HEK293T (cell line): ENCODE results near the gene TJP1.

Source experiments
- CTCF ChIA-PET: fragments of 350-600 bp; formaldehyde crosslinking; extraction: SDS; loops from one replicate; lab custom pipeline; 2021; ENCODE audit warnings: antibody characterized with exemption, inconsistent platforms; lab: Yijun Ruan, JAX
- POLR2A ChIA-PET: fragments of 350-600 bp; formaldehyde crosslinking; extraction: SDS; loops from one replicate; lab custom pipeline; 2020; ENCODE audit warnings: antibody characterized with exemption, inconsistent platforms; lab: Yijun Ruan, JAX
- DNase-seq: peaks from one replicate; pipeline ENCODE4 v3.0.0; 2012; ENCODE audit warnings: mixed read lengths; ENCODE audit errors: extremely low spot score
- ARNT ChIP-seq: fragments of 450-650 bp; IDR thresholded peaks from 2 replicates; pipeline ENCODE4 v1.6.1; 2017; ENCODE audit warnings: mild to moderate bottlenecking
- BHLHE40 ChIP-seq: fragments of 450-650 bp; IDR thresholded peaks from 2 replicates; pipeline ENCODE4 v1.6.1; 2016; ENCODE audit warnings: mild to moderate bottlenecking, moderate library complexity, borderline replicate concordance
- CTBP1 ChIP-seq: fragments of 450-650 bp; IDR thresholded peaks from 2 replicates; pipeline ENCODE4 v1.6.1; 2016; ENCODE audit warnings: borderline replicate concordance
- ELF4 ChIP-seq: fragments of 450-650 bp; IDR thresholded peaks from 2 replicates; pipeline ENCODE4 v1.6.1; 2017; ENCODE audit warnings: antibody characterized with exemption
- FOXA1 ChIP-seq: fragments of 450-650 bp; IDR thresholded peaks from 2 replicates; pipeline ENCODE4 v1.6.1; 2016; ENCODE audit warnings: mild to moderate bottlenecking
- FOXK2 ChIP-seq: fragments of 450-650 bp; IDR thresholded peaks from 2 replicates; pipeline ENCODE4 v1.6.1; 2016; ENCODE audit warnings: mild to moderate bottlenecking
- FOXM1 ChIP-seq: fragments of 450-650 bp; IDR thresholded peaks from 2 replicates; pipeline ENCODE4 v1.6.1; 2017; ENCODE audit warnings: mild to moderate bottlenecking, borderline replicate concordance
- HDGF ChIP-seq: fragments of 450-650 bp; IDR thresholded peaks from 2 replicates; pipeline ENCODE4 v1.6.1; 2017; ENCODE audit warnings: antibody characterized with exemption, borderline replicate concordance
- L3MBTL2 ChIP-seq: fragments of 450-650 bp; conservative IDR thresholded peaks from 2 replicates; pipeline ENCODE4 v1.6.1; 2016; ENCODE audit warnings: mild to moderate bottlenecking
- LEF1 ChIP-seq: fragments of 450-650 bp; IDR thresholded peaks from 2 replicates; pipeline ENCODE4 v1.6.1; 2017; ENCODE audit warnings: mild to moderate bottlenecking, borderline replicate concordance
- NFRKB ChIP-seq: fragments of 450-650 bp; IDR thresholded peaks from 2 replicates; pipeline ENCODE4 v1.6.1; 2016; ENCODE audit warnings: mild to moderate bottlenecking, moderate library complexity
- SP1 ChIP-seq: fragments of 450-650 bp; IDR thresholded peaks from 2 replicates; pipeline ENCODE4 v1.6.1; 2017
- SUZ12 ChIP-seq: fragments of 450-650 bp; IDR thresholded peaks from 2 replicates; pipeline ENCODE4 v1.6.1; 2016; ENCODE audit warnings: mild to moderate bottlenecking
- TARDBP ChIP-seq: fragments of 450-650 bp; IDR thresholded peaks from 2 replicates; pipeline ENCODE4 v1.6.1; 2016
- ZNF384 ChIP-seq: fragments of 450-650 bp; IDR thresholded peaks from 2 replicates; pipeline ENCODE4 v1.6.1; 2016
- TF ChIP-seq, protein P1 (sequence below): fragments of 450-650 bp; IDR thresholded peaks from 2 replicates; pipeline ENCODE4 v1.6.1; 2016

The TJP1 gene

GRCh38 chr15:29687204-29687815, 135.0 kb downstream of the TJP1 start:
- no peak for DNase-seq
- ChIA-PET CTCF (interaction anchor here (0.7 kb wide), 1 partner anchor 388 kb away, joined by 3 read pairs; no protein-coding TSS in a partner anchor), POLR2A (no interaction called here)
- TF ChIP-seq TARDBP: no peak
- TF ChIP-seq HDGF: no peak
- no peak for TF ChIP-seq SP1
- TF ChIP-seq ELF4: no peak
- TF ChIP-seq NFRKB: no peak
- no peak for TF ChIP-seq FOXK2
- no peak for TF ChIP-seq ARNT
- no peak for TF ChIP-seq CTBP1
- no peak for TF ChIP-seq FOXM1
- TF ChIP-seq BHLHE40: no peak
- TF ChIP-seq, protein P1, sequence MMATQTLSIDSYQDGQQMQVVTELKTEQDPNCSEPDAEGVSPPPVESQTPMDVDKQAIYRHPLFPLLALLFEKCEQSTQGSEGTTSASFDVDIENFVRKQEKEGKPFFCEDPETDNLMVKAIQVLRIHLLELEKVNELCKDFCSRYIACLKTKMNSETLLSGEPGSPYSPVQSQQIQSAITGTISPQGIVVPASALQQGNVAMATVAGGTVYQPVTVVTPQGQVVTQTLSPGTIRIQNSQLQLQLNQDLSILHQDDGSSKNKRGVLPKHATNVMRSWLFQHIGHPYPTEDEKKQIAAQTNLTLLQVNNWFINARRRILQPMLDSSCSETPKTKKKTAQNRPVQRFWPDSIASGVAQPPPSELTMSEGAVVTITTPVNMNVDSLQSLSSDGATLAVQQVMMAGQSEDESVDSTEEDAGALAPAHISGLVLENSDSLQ: no peak
- no peak for TF ChIP-seq SUZ12
- TF ChIP-seq ZNF384: no peak

DNA sequence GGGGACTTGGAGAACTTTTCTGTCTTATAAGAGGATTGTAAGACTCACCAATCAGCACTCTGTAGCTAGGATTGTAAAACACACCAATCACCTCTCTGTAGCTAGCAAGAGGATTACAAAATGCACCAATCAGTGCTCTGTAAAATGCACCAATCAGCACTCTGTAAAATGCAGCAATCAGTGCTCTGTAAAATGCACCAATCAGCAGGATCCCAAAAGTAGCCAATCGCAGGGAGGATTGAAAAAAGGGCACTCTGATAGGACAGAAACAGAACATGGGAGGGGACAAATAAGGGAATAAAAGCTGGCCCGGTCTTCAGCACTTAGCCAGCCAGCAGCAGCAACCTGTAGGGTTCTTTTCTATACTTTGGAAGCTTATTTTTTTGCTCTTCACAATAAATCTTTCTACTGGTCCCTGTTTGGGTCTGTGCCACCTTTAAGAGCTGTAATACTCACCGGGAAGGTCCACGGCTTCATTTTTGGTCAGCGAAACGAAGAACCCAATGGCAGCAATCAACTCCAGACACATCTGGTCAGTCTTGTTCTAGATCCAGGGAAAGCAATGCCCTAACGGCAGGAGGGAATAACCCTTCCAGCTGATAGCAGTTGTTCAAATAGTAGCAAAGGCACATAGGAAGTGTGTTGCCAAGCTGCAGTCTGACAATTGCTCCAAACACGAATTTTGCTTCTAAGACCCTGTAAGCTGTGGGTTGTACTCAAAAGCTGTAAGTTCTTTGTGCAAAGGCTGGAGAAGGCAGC, 135.6 kb downstream of the TJP1 start:
- ChIA-PET POLR2A (no interaction called here), CTCF (interaction anchor here (0.7 kb wide), 1 partner anchor 389 kb away, joined by 3 read pairs; no protein-coding TSS in a partner anchor)
- no peak for DNase-seq
- no peak for TF ChIP-seq ELF4

- ChIA-PET CTCF (no interaction called here), POLR2A (no interaction called here)
Observed at GRCh38 chr15:29686079-29686425, 136.2 kb downstream of the TJP1 start.

DNA sequence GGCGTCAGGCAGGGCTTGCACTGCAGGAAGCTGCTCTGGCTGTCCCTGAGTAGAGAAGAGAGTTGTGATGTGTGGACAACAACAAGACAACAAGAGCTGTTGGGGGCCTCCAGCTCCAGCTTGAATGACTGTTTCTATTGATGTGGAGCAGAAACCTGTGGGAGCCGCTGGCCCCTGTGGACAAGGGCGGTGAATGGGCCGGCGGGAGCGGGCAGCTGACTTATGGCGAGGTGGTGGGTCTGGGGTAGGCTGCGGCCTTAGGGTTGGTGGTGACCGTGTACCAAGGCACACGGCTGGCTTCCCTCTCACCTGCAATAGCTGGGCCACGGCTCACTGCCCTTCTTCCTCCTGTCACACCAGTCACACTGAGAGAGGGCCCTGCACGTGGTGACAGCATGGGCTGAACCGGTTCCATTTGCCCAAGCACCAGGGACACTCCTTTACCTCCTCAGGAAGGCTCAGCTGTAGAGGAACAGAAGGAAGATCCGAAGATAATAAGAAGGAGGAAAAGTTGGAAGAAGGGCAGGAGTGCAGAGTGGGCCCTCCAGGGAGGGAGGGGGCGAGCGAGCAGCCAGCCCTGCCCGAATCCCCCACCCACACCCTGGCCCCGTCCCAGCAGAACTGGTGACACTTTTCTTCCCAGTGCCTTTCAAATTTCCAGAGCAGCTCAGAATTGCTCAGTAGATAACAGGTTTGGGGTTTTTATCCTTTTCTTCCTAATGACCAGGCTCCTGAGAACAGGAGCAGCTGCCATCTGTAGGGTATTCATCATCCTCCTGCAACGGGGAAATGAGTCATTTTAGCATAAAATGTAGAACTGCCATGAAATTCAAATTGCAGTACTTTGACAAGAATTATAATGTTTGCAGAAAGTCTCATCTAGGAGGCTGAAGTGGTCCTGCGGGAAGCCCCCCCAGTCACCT, 136.9 kb downstream of the TJP1 start:
- no peak for DNase-seq
- ChIA-PET CTCF (no interaction called here), POLR2A (no interaction called here)
- TF ChIP-seq TARDBP (no peak), ELF4 (no peak), FOXK2 (no peak), CTBP1 (no peak)

More at GRCh38 chr15:29686079-29686425, 136.2 kb downstream of the TJP1 start:
- DNase-seq: no peak
- TF ChIP-seq FOXK2 (no peak), L3MBTL2 (no peak), HDGF (no peak), ELF4 (no peak), SUZ12 (no peak), SP1 (no peak), BHLHE40 (no peak), NFRKB (no peak), CTBP1 (no peak), FOXM1 (no peak), LEF1 (no peak)
- TF ChIP-seq, protein P1: no peak

- no peak for DNase-seq
- CTCF ChIA-PET: interaction anchor here (0.6 kb wide), 1 partner anchor 62 kb away, joined by 3 read pairs; no protein-coding TSS in a partner anchor
- TF ChIP-seq FOXA1 (no peak), ARNT (no peak), TARDBP (no peak), ELF4 (no peak), SP1 (no peak)
- POLR2A ChIA-PET: no interaction called here
Observed at GRCh38 chr15:29682781-29683180, 139.5 kb downstream of the TJP1 start.

DNA sequence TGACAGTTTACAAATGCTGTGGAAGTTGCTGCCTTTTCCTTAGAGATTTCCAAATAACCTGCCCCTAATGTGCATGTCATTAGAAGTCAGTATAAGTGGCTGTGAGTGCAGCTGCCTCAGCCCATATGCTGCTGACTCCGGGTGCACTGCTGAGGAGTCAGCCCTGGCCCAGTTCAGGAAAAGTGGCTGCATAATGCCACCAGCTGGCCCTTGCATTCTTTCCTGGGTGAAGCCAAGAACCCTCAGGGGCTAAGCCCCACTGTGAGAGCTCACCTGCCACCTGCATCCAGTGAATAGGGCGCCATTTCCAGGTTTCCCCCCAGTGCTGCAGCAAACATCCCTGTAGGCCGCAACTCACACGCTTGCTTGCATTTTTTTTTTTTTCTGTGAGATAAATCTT, 139.9 kb downstream of the TJP1 start:
- TF ChIP-seq, protein P1: no peak
- TF ChIP-seq CTBP1 (no peak), SUZ12 (no peak), FOXK2 (no peak), ZNF384 (no peak), TARDBP (no peak), FOXA1 (no peak), NFRKB (no peak), ELF4 (no peak)
- ChIA-PET POLR2A (no interaction called here), CTCF (interaction anchor here (0.6 kb wide), 1 partner anchor 63 kb away, joined by 3 read pairs; no protein-coding TSS in a partner anchor)
- no peak for DNase-seq
